HFF-Myc (cell line): ENCODE measurements around the gene KCTD21.
A peak's percentile ranks its signal among the peaks of the same experiment; 100 is the strongest.

Experiments
- DNase-seq: peaks from one replicate; pipeline ENCODE4 v3.0.0-alpha.2; 2011; ENCODE audit warnings: low read depth; ENCODE audit errors: extremely low read depth
- H3K4me3 ChIP-seq: replicated peaks from 2 replicates; pipeline ENCODE4 v1.5.1; 2011; ENCODE audit warnings: low read depth, mild to moderate bottlenecking, control low read depth, low read length
- TF ChIP-seq, protein P1 (sequence below): IDR thresholded peaks from 2 replicates; pipeline ENCODE4 v1.5.1; 2012; ENCODE audit warnings: mild to moderate bottlenecking, low read depth, low read length, control low read depth; ENCODE audit errors: missing control alignments

KCTD21 gene

DNA sequence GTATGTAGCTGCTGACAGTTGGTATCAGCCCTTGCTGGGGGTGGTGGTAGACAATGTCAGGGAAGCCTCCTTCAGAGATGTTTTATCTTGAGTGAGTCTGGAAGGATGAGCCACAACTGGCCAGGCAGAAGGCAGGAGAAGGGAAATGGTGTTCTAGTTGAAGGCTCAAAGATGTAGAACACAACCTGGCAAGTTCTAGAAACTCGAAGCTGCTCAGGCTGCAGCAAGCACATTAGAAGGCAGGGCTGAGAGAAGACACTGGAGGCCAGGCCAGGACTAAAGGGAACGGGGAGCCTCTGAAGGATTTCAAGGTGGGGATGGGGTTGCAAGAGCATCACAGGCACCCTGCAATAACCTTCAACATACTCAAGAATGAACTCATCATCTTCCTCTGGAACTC lies 40.7 kb upstream of the KCTD21 start:
- no peak for DNase-seq
- TF ChIP-seq, protein P1, sequence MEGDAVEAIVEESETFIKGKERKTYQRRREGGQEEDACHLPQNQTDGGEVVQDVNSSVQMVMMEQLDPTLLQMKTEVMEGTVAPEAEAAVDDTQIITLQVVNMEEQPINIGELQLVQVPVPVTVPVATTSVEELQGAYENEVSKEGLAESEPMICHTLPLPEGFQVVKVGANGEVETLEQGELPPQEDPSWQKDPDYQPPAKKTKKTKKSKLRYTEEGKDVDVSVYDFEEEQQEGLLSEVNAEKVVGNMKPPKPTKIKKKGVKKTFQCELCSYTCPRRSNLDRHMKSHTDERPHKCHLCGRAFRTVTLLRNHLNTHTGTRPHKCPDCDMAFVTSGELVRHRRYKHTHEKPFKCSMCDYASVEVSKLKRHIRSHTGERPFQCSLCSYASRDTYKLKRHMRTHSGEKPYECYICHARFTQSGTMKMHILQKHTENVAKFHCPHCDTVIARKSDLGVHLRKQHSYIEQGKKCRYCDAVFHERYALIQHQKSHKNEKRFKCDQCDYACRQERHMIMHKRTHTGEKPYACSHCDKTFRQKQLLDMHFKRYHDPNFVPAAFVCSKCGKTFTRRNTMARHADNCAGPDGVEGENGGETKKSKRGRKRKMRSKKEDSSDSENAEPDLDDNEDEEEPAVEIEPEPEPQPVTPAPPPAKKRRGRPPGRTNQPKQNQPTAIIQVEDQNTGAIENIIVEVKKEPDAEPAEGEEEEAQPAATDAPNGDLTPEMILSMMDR = no peak
- H3K4me3 ChIP-seq = no peak overlapping the region

DNA sequence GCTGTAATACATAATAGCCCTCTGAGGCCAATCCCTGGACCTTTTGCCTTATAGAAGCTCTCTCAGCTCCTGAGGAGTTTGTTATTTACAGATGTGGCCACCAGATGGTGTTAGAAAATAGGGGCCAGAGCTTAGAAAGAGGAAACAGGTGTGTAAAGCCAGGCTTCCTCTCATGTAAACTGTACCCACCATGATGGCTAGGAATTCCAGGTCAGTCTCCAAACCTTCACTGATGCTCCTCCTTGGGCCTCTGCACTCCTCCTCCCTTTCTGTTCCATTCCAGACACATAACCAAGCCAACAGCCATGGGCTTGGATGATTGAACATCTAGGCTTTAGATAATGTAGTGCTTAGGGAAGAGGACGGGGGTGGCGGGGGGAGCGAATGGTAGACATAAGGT lies 40.0 kb upstream of the KCTD21 start:
- DNase-seq = peak; percentile 25
- TF ChIP-seq, protein P1 = peak; percentile 45
- H3K4me3 ChIP-seq = no peak overlapping the region

DNA sequence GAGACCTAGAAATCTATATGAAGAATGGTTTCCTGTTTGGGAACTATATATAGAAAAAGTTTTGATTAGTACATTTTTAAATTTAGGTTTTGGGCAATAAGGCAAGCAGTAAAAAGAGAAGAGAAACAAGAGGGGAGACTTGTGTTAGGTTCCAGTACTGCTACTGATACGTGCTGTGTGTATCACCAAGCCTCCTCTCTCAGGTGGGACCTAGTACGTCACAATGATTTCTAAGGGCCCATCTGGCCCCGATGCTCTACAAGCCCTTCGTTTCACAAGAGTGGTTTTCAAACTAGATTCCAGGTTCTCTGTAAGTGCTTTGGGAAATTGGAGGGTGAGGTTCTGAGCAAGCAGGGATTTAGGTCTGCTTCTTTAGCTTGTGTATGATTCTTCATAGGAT lies 39.5 kb upstream of the KCTD21 start:
- no peak for DNase-seq
- no peak overlapping the region for H3K4me3 ChIP-seq
- TF ChIP-seq, protein P1 = no peak

DNA sequence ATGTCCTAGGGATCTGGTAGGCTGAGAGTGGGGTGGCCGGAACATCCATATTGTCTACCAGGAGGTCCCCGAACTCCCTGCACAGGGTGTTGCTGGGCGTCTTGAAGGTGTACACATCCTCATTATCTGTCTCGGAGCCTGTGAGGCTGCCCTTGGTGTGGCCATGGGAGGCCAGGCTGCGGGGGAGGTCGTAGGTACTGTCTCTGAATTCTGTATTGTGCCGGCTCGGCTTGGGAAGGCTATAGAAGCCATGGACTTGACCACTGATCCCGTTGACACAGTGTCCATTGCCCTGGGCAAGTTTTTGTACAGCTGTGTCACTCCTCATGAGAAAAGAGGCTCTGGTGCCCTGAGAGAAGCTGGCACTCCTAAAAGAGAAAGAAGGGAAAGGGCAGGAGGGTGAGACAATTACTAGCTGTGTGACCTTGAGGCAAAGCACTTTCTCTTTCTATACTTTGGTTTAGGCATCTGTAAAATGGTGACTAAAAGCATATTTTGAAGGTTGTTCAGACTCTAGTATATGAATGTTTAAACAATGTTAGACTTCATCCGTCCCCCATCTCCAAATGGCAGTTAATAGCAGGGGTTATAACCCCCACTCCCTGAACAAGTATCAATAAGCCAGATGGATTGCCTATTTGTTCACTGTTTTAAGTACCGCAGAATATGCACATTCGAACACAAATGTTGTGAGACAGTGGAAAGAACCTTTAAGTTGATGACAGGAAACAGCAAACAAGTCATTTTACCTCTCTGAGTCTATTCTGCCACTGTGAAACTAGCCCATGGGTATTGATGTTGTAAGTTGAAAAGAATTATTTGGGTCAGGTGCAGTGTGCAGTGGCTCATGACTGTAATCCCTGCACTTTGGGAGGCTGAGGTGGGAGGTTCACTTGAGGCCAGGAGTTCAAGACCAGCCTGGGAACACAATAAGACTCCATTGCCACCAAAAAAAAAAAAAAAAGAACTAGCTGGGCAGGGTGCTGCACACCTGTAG lies 38.6 kb upstream of the KCTD21 start:
- DNase-seq = no peak
- TF ChIP-seq, protein P1 = no peak
- no peak overlapping the region for H3K4me3 ChIP-seq

DNA sequence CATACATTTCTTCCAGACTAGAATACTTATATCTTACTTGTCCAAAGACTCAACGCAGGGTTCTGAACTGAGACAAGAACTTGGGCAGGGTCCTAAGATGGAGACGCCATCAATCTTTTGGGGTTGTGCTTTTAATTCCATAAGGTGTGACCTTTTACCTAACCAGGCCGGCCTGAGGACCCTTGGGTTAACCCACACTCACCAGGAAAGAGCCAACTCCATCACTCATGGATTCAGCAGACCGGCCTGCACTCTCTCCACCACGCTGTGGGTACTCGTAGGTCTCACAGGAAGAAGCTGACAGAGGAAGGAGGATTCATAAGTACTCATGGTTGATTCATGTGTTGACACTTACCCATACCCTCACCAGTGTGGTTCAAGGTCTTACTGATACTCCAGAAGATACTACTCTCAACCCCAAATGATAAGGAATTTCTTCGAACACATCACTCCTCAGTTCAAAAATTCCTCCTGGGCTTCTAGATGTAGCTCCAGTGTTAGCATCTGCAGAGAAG lies 36.5 kb upstream of the KCTD21 start:
- DNase-seq = no peak
- TF ChIP-seq, protein P1 = no peak
- no peak overlapping the region for H3K4me3 ChIP-seq

DNA sequence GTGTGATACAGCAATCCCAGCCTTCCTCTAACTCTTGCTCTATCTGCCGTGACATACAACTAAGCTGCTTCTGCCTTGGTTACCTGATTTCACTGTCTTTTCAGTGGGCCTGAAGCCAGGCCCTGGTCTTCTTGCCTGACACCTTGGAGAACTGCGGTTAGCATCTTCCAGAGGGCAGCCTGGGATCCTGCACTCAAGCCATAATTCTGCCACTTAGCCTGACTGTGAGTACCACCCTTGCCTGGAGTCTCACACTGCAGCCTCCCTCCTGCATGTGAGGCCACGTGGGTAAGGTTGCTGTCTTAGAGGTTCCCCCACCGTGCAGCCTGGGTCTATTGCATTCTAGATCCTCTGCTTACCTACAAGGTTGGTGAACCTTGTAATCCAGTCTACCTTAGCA lies 36.1 kb upstream of the KCTD21 start:
- no peak for DNase-seq
- TF ChIP-seq, protein P1 = no peak
- no peak overlapping the region for H3K4me3 ChIP-seq
